ENCODE data around the gene DLD. TPM values are rescaled to one million over a fixed set of nuclear protein-coding genes. Genes with fewer than 3 reads are reported as not detected.

Gene DLD
- total and polyA plus RNA-seq, 2 of the 8 experiments (the other 6 are each of a cell fraction or from before 2014, with no cell fraction given), result 63.7 to 88.5 TPM

GRCh38 chr7:107961405-107961804 lies 70.4 kb downstream of the DLD start (continued):
- no peak for TF ChIP-seq FOSL1 (IDR thresholded peaks at IDR 0.05; ENCODE audit: insufficient read depth, low read depth, low read length)

All from H1 (cell line).